HEK293 (cell line): ENCODE measurements around the gene OR2K2.
A peak's percentile ranks its signal among the peaks of the same experiment; 100 is the strongest.
"Not testable (repeated sequence)": the region's sequence is repeated elsewhere in the genome, so short reads cannot be mapped to it uniquely, and the experiment has no call there.

Experiments used
- CTCF ChIA-PET: fragments of 350-600 bp; formaldehyde crosslinking; extraction: SDS; loops from one replicate; lab custom pipeline; 2021; ENCODE audit warnings: antibody characterized with exemption; lab: Yijun Ruan, JAX
- POLR2A ChIA-PET: fragments of 300-600 bp; formaldehyde crosslinking; extraction: SDS; loops from one replicate; lab custom pipeline; 2020; ENCODE audit warnings: antibody characterized with exemption, inconsistent platforms; lab: Yijun Ruan, JAX
- H3K27ac ChIP-seq: fragments of 200-500 bp; sonication (Bioruptor generic); 2 replicates; pipeline ENCODE4 v1.5.1; 2014; ENCODE audit warnings: low read depth, low read length, control low read depth, inconsistent platforms; ENCODE audit errors: extremely low read depth
- H3K36me3 ChIP-seq, 2 experiments: fragments of 200-500 bp in 1 of 2; sonication (Bioruptor generic) in 1 of 2; 1 replicate in 1 of 2; 2 replicates in 1 of 2; pipeline ENCODE4 v1.5.1; 2014 to 2017; ENCODE audit warnings: inconsistent platforms in 2 of 2, low read length in 2 of 2; ENCODE audit not compliant: control insufficient read depth in 2 of 2, insufficient read depth in 1 of 2
- H3K4me1 ChIP-seq: fragments of 200-500 bp; sonication (Bioruptor generic); 2 replicates; pipeline ENCODE4 v1.5.1; 2014; ENCODE audit warnings: mild to moderate bottlenecking, low read length, inconsistent platforms; ENCODE audit not compliant: control insufficient read depth, insufficient read depth
- H3K4me3 ChIP-seq: 2 replicates; pipeline ENCODE4 v1.5.1; 2011; ENCODE audit warnings: low read depth, mild to moderate bottlenecking, control low read depth, low read length, moderate library complexity
- H3K9me3 ChIP-seq: fragments of 200-500 bp; sonication (Bioruptor generic); 2 replicates; pipeline ENCODE4 v1.5.1; 2014; ENCODE audit warnings: low read depth, low read length, inconsistent platforms; ENCODE audit not compliant: control insufficient read depth, insufficient read depth
- GLI4 ChIP-seq: fragments of 450-650 bp; formaldehyde crosslinking; IDR thresholded peaks from 2 replicates; pipeline ENCODE4 v1.5.1; 2016; ENCODE audit warnings: missing biosample characterization, missing genetic modification characterization
- MYNN ChIP-seq: fragments of 450-650 bp; formaldehyde crosslinking; IDR thresholded peaks from 2 replicates; pipeline ENCODE4 v1.5.1; 2016; ENCODE audit warnings: missing biosample characterization, missing genetic modification characterization, borderline replicate concordance
- OSR2 ChIP-seq: fragments of 450-650 bp; formaldehyde crosslinking; IDR thresholded peaks from 2 replicates; pipeline ENCODE4 v1.5.1; 2016; ENCODE audit warnings: missing biosample characterization, missing genetic modification characterization
- PATZ1 ChIP-seq: fragments of 450-650 bp; formaldehyde crosslinking; IDR thresholded peaks from 2 replicates; pipeline ENCODE4 v1.5.1; 2016; ENCODE audit warnings: missing biosample characterization, missing genetic modification characterization
- PRDM10 ChIP-seq: fragments of 450-650 bp; formaldehyde crosslinking; IDR thresholded peaks from 2 replicates; pipeline ENCODE4 v1.5.1; 2016; ENCODE audit warnings: missing biosample characterization, missing genetic modification characterization
- SP7 ChIP-seq: fragments of 450-650 bp; formaldehyde crosslinking; IDR thresholded peaks from 2 replicates; pipeline ENCODE4 v1.5.1; 2016; ENCODE audit warnings: missing biosample characterization, missing genetic modification characterization
- ZBTB11 ChIP-seq: fragments of 450-650 bp; formaldehyde crosslinking; conservative IDR thresholded peaks from 2 replicates; pipeline ENCODE4 v1.5.1; 2016; ENCODE audit warnings: low read depth, missing biosample characterization, missing genetic modification characterization
- ZNF112 ChIP-seq: fragments of 450-650 bp; formaldehyde crosslinking; IDR thresholded peaks from 2 replicates; pipeline ENCODE4 v1.5.0; 2017; ENCODE audit warnings: missing biosample characterization, missing genetic modification characterization
- ZNF146 ChIP-seq: fragments of 450-650 bp; formaldehyde crosslinking; IDR thresholded peaks from 2 replicates; pipeline ENCODE4 v1.5.1; 2016; ENCODE audit warnings: missing biosample characterization, missing genetic modification characterization
- ZNF155 ChIP-seq: fragments of 450-650 bp; formaldehyde crosslinking; IDR thresholded peaks from 2 replicates; pipeline ENCODE4 v1.5.1; 2016; ENCODE audit warnings: missing biosample characterization, missing genetic modification characterization
- ZNF169 ChIP-seq: fragments of 450-650 bp; formaldehyde crosslinking; IDR thresholded peaks from 2 replicates; pipeline ENCODE4 v1.5.1; 2016; ENCODE audit warnings: missing biosample characterization, missing genetic modification characterization
- ZNF341 ChIP-seq: fragments of 450-650 bp; formaldehyde crosslinking; IDR thresholded peaks from 2 replicates; pipeline ENCODE4; 2016; ENCODE audit warnings: low read depth, missing biosample characterization, missing genetic modification characterization
- ZNF366 ChIP-seq: fragments of 450-650 bp; formaldehyde crosslinking; conservative IDR thresholded peaks from 2 replicates; pipeline ENCODE4 v1.5.1; 2016; ENCODE audit warnings: missing biosample characterization, missing genetic modification characterization
- ZNF37A ChIP-seq: fragments of 450-650 bp; IDR thresholded peaks from 2 replicates; pipeline ENCODE4 v1.5.1; 2018; ENCODE audit warnings: missing biosample characterization, missing genetic modification characterization
- ZNF423 ChIP-seq: fragments of 450-650 bp; formaldehyde crosslinking; IDR thresholded peaks from 2 replicates; pipeline ENCODE4 v1.5.1; 2016; ENCODE audit warnings: missing biosample characterization, missing genetic modification characterization
- ZNF544 ChIP-seq: fragments of 450-650 bp; formaldehyde crosslinking; IDR thresholded peaks from 2 replicates; pipeline ENCODE4 v1.5.0; 2017; ENCODE audit warnings: missing biosample characterization, missing genetic modification characterization
- ZNF555 ChIP-seq: fragments of 450-650 bp; formaldehyde crosslinking; conservative IDR thresholded peaks from 2 replicates; pipeline ENCODE4 v1.5.1; 2017; ENCODE audit warnings: missing biosample characterization, mild to moderate bottlenecking, missing genetic modification characterization, inconsistent platforms
- ZNF585B ChIP-seq: fragments of 450-650 bp; formaldehyde crosslinking; IDR thresholded peaks from 2 replicates; pipeline ENCODE4 v1.5.1; 2016; ENCODE audit warnings: missing biosample characterization, missing genetic modification characterization
- ZNF76 ChIP-seq: fragments of 450-650 bp; formaldehyde crosslinking; IDR thresholded peaks from 2 replicates; pipeline ENCODE4; 2016; ENCODE audit warnings: low read depth, missing biosample characterization, missing genetic modification characterization, borderline replicate concordance

OR2K2 gene

GRCh38 chr9:111349766-111350165 is 19.7 kb upstream of the OR2K2 start (continued):
- no peak for TF ChIP-seq ZNF169 (tag by site-specific recombination)
- no peak for TF ChIP-seq OSR2 (tag by site-specific recombination)
- no peak for TF ChIP-seq ZNF146
- no peak for TF ChIP-seq ZNF76 (tag by site-specific recombination)
- TF ChIP-seq GLI4 = no peak
- TF ChIP-seq, all 188 proteins: peak for 0

DNA sequence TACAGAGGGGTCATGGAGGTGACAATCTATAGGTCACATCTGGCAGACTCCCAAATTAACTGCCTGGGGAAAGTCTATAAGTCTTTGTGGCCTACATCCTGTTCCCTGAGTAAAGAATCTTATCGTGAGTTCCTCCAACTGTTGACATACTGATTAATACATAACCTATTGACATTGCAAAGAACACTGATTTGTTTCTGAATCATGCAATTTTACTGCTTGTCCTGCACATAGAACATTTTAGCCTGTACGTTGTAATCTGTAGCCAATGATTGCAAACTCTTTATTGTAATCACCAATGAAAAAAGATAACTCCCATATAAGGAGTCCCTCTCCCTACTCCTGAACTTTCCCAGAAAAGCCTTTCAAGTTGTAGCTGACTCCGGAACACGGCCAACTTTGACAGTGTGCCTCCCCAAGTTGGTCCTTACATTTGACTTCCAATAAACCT is 18.8 kb upstream of the OR2K2 start:
- TF ChIP-seq ZNF112 (tag by site-specific recombination) = no peak
- no peak for TF ChIP-seq ZNF37A (tag by site-specific recombination)
- TF ChIP-seq MYNN (tag by site-specific recombination) = no peak
- no peak for TF ChIP-seq ZBTB11 (tag by site-specific recombination)
- no peak for TF ChIP-seq ZNF544 (tag by site-specific recombination)
- TF ChIP-seq ZNF555 (tag by site-specific recombination) = no peak
- TF ChIP-seq PATZ1 = no peak
- no peak for TF ChIP-seq ZNF155 (tag by site-specific recombination)
- no peak for TF ChIP-seq ZNF341 (tag by site-specific recombination)
- no peak for TF ChIP-seq ZNF423 (tag by site-specific recombination)
- TF ChIP-seq ZNF366 (tag by site-specific recombination) = no peak
- TF ChIP-seq ZNF585B (tag by site-specific recombination) = no peak
- no peak for TF ChIP-seq SP7 (tag by site-specific recombination)
- TF ChIP-seq, all 188 proteins: peak for 0
- ChIA-PET CTCF (no interaction called here), POLR2A (no interaction called here)
- no peaks in the 10 kb centered on the region for H3K4me1 ChIP-seq
- no peaks in the 10 kb centered on the region for H3K36me3 ChIP-seq
- no peaks in the 10 kb centered on the region for H3K9me3 ChIP-seq
- H3K27ac ChIP-seq = no peak overlapping the region
- H3K4me3 ChIP-seq = no peak overlapping the region

DNA sequence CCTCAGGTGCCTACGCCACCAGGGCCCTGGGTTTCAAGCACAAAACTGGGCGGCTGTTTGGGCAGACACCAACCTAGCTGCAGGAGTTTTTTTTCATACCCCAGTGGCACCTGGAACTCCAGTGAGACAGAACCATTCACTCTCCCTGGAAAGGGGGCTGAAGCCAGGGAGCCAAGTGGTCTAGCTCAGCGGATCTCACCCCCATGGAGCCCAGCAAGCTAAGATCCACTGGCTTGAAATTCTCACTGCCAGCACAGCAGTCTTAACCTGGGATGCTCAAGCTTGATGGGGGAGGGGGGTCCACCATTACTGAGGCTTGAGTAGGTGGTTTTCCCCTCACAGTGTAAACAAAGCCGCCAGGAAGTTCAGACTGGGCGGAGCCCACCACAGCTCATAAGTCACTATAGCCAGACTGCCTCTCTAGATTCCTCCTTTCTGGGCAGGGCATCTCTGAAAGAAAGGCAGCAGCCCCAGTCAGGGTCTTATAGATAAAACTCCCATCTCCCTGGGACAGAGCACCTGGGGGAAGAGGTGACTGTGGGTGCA is 4.4 kb upstream of the OR2K2 start:
- H3K4me1 ChIP-seq, H3K27ac ChIP-seq, CTCF ChIA-PET, H3K36me3 ChIP-seq, POLR2A ChIA-PET, H3K9me3 ChIP-seq, H3K4me3 ChIP-seq: not testable (repeated sequence)
- peak; percentile 67 for TF ChIP-seq PRDM10 (tag by site-specific recombination)
